Loucy (cell line): ENCODE data around the gene MACC1.

Experiments used
- H2AFZ ChIP-seq: fragments of 200-600 bp; sonication (generic); 2 replicates; pipeline ENCODE4 v1.6.0; 2016; ENCODE audit warnings: antibody characterized with exemption, mild to moderate bottlenecking, low read length, moderate library complexity
- H3F3A ChIP-seq: fragments of 200-600 bp; 2 replicates; pipeline ENCODE4 v1.6.0; 2016; ENCODE audit warnings: antibody characterized with exemption, low read depth, mild to moderate bottlenecking
- H3K27me3 ChIP-seq: fragments of 200-600 bp; sonication (generic); 2 replicates; pipeline ENCODE4 v1.6.1; 2014; ENCODE audit warnings: low read length, mild to moderate bottlenecking; ENCODE audit not compliant: insufficient read depth, poor library complexity, severe bottlenecking
- H3K36me3 ChIP-seq: fragments of 200-600 bp; sonication (generic); 2 replicates; pipeline ENCODE4 v1.6.1; 2016; ENCODE audit warnings: low read length; ENCODE audit not compliant: insufficient read depth
- H3K4me1 ChIP-seq: fragments of 200-600 bp; sonication (generic); 2 replicates; pipeline ENCODE4 v1.5.1; 2014; ENCODE audit warnings: low read length, mild to moderate bottlenecking; ENCODE audit not compliant: insufficient read depth, poor library complexity, severe bottlenecking
- H3K4me2 ChIP-seq: fragments of 200-600 bp; sonication (generic); 2 replicates; pipeline ENCODE4 v1.6.0; 2014; ENCODE audit warnings: antibody characterized with exemption, low read length, low read depth, mild to moderate bottlenecking; ENCODE audit not compliant: poor library complexity, severe bottlenecking
- H3K4me3 ChIP-seq: fragments of 200-600 bp; sonication (generic); 2 replicates; pipeline ENCODE4 v1.5.1; 2014; ENCODE audit warnings: low read length, mild to moderate bottlenecking, mixed read lengths; ENCODE audit not compliant: poor library complexity, severe bottlenecking
- H3K79me2 ChIP-seq: fragments of 200-600 bp; sonication (generic); 2 replicates; pipeline ENCODE4 v1.6.1; 2014; ENCODE audit warnings: low read length; ENCODE audit not compliant: insufficient read depth
- H3K9ac ChIP-seq: fragments of 200-600 bp; sonication (generic); 2 replicates; pipeline ENCODE4 v1.6.0; 2014; ENCODE audit warnings: mild to moderate bottlenecking, low read depth, low read length, moderate library complexity; ENCODE audit not compliant: poor library complexity, severe bottlenecking
- H3K9me2 ChIP-seq: fragments of 200-600 bp; sonication (generic); replicated peaks from 2 replicates; pipeline ENCODE4 v1.6.1; 2016; ENCODE audit warnings: low read depth, low read length, mixed read lengths
- H3K9me3 ChIP-seq: fragments of 200-600 bp; sonication (generic); 2 replicates; pipeline ENCODE4 v1.6.1; 2014; ENCODE audit warnings: mild to moderate bottlenecking, antibody characterized with exemption, low read length, low read depth; ENCODE audit not compliant: insufficient read depth
- H4K20me1 ChIP-seq: fragments of 200-600 bp; sonication (generic); 2 replicates; pipeline ENCODE4 v1.6.0; 2014; ENCODE audit warnings: antibody characterized with exemption, low read length, mild to moderate bottlenecking; ENCODE audit not compliant: insufficient read depth, poor library complexity, severe bottlenecking
- EZH2phosphoT487 ChIP-seq: fragments of 200-600 bp; IDR thresholded peaks from 2 replicates; pipeline ENCODE4 v1.6.1; 2018; ENCODE audit warnings: antibody characterized with exemption, mild to moderate bottlenecking, moderate library complexity, borderline replicate concordance
- TF ChIP-seq, protein P1 (sequence below): fragments of 200-600 bp; sonication (generic); conservative IDR thresholded peaks from 2 replicates; pipeline ENCODE4 v1.5.1; 2014; ENCODE audit warnings: mild to moderate bottlenecking, antibody characterized with exemption, low read length

The MACC1 gene

DNA sequence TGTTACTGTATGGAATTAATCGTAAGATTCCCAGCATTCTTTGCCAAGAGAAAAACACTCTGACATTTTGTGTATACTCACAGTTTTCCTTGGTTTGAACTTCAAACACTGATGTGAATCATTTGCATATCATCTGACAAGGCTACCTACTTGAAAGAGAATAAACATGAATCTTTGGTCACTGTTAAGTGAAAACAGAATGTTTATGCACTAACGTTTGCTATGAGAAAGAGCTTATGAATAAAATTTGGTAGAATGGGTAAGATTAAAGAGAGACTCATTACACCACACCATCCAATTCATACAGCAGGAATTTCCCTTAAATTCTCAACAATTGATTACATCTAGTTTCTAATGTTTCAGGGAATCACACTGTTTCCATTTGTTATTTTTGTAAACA lies 46.6 kb downstream of the MACC1 start:
- Histone ChIP-seq H3K36me3 (no peaks in the 10 kb centered on the region), H3K9me3 (no peaks in the 10 kb centered on the region), H3K4me3 (no peak overlapping the region), H3K4me2 (no peak overlapping the region), H3F3A (no peaks in the 10 kb centered on the region), H3K79me2 (no peaks in the 10 kb centered on the region), H4K20me1 (no peaks in the 10 kb centered on the region), H3K9ac (no peak overlapping the region), H3K4me1 (no peaks in the 10 kb centered on the region), H2AFZ (no peak overlapping the region), H3K27me3 (no peaks in the 10 kb centered on the region), H3K9me2 (no peaks in the 10 kb centered on the region)
- TF ChIP-seq, protein P1, sequence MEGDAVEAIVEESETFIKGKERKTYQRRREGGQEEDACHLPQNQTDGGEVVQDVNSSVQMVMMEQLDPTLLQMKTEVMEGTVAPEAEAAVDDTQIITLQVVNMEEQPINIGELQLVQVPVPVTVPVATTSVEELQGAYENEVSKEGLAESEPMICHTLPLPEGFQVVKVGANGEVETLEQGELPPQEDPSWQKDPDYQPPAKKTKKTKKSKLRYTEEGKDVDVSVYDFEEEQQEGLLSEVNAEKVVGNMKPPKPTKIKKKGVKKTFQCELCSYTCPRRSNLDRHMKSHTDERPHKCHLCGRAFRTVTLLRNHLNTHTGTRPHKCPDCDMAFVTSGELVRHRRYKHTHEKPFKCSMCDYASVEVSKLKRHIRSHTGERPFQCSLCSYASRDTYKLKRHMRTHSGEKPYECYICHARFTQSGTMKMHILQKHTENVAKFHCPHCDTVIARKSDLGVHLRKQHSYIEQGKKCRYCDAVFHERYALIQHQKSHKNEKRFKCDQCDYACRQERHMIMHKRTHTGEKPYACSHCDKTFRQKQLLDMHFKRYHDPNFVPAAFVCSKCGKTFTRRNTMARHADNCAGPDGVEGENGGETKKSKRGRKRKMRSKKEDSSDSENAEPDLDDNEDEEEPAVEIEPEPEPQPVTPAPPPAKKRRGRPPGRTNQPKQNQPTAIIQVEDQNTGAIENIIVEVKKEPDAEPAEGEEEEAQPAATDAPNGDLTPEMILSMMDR, result no peak
- TF ChIP-seq EZH2phosphoT487, result no peak

DNA sequence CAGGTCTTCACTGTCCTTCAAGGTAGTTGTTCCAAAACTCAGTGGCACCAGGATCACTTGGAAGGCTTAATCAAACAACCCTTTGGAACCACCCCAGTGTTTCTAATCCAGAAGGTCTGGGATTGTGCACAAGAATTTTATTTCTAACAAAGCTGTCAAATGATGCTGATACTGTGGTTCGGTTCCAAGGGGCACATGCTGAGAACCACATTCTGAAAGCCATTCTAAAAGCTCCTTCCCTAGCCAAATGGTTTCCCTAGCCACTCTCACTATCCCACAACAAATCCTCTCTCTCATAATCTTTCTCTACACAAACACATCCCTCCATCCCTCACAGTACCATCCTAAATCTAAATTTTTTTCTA lies 52.1 kb downstream of the MACC1 start:
- Histone ChIP-seq H3K9me3 (no peaks in the 10 kb centered on the region), H3K79me2 (no peaks in the 10 kb centered on the region), H3K4me2 (no peak overlapping the region), H3K4me1 (no peaks in the 10 kb centered on the region), H3K9ac (no peak overlapping the region), H3K36me3 (no peaks in the 10 kb centered on the region), H3K27me3 (no peaks in the 10 kb centered on the region), H3K4me3 (no peak overlapping the region), H3K9me2 (no peaks in the 10 kb centered on the region), H3F3A (no peaks in the 10 kb centered on the region), H4K20me1 (no peaks in the 10 kb centered on the region), H2AFZ (no peak overlapping the region)
- TF ChIP-seq, protein P1, result no peak
- TF ChIP-seq EZH2phosphoT487, result no peak

DNA sequence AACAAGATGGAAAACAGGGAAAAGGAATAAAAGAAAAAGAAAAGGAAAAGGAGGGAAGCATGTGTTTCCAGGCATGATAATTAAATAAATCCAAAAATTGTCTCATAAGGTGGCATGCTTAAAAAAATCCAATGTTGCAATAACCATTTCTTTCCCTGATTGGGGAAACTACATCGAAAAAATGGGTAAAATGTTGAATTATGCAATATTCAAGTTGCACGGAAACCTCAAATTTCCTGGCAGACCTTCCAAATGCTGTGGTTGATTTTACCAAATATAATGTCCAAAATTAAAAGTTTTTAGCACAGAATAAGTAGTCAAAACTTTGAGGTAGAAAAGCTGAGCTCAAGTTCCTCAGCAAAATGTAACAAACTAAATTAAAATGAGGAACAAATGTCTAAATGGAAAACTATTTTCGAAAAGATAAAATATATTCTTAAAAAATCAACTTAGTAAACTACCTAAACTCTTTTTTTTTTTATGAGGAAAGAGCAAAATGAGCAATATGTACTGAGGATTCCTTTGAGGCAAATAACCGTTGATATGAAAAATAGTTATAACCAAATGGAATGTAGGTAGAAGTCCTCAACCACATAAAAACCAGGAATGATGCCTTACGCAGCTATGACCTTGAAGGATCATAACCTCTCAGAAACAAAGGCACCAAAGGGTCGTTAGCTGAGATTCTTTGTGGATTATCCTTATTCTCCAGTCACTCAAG lies 52.6 kb downstream of the MACC1 start:
- no peak overlapping the region for H3K9ac ChIP-seq
- no peaks in the 10 kb centered on the region for H3K27me3 ChIP-seq
- H3K79me2 ChIP-seq, result no peaks in the 10 kb centered on the region
- H4K20me1 ChIP-seq, result no peaks in the 10 kb centered on the region
- no peak for TF ChIP-seq EZH2phosphoT487
- TF ChIP-seq, protein P1, result no peak
- H3K36me3 ChIP-seq, result no peaks in the 10 kb centered on the region
- no peak overlapping the region for H2AFZ ChIP-seq
- no peaks in the 10 kb centered on the region for H3K9me2 ChIP-seq
- no peaks in the 10 kb centered on the region for H3K4me1 ChIP-seq
- no peaks in the 10 kb centered on the region for H3F3A ChIP-seq
- no peak overlapping the region for H3K4me2 ChIP-seq
- no peak overlapping the region for H3K4me3 ChIP-seq
- no peaks in the 10 kb centered on the region for H3K9me3 ChIP-seq
